HepG2 (cell line): ENCODE measurements around the gene EXOC5. TPM values are rescaled to one million over a fixed set of nuclear protein-coding genes. Genes with fewer than 3 reads are reported as not detected.

Source experiments
- ATAC-seq: fragments of 200-7000 bp; cut with Tn5 transposase; 3 replicates; pipeline ENCODE4 v1.9.1; 2020; ENCODE audit warnings: mild to moderate bottlenecking, moderate library complexity
- BruUV-seq: library from RNA; stranded (reverse); fragments of 400-500 nt; replicated peaks from 2 replicates; lab custom pipeline; 2021; lab: Mats Ljungman, UMichigan
- CTCF ChIA-PET: fragments of 300-600 bp; formaldehyde crosslinking; extraction: SDS; loops from one replicate; lab custom pipeline; 2021; ENCODE audit warnings: low total read pairs, inconsistent platforms, low intra/inter-chr PET ratio; lab: Yijun Ruan, JAX
- POLR2A ChIA-PET: fragments of 350-600 bp; sonication (Branson Sonifier 250); formaldehyde crosslinking; loops from one replicate; lab custom pipeline; 2020; ENCODE audit warnings: antibody characterized with exemption, inconsistent platforms; lab: Yijun Ruan, JAX
- DNase-seq: peaks from one replicate; pipeline ENCODE4 v3.0.0-alpha.2; 2015; ENCODE audit warnings: low spot score
- FAIRE-seq: peaks from 3 replicates; lab custom pipeline; 2011; peaks lifted over from hg19 to GRCh38; lab: Jason Lieb, UNC
- H2AFZ ChIP-seq: one replicate; pipeline ENCODE4 v1.6.1; 2011; ENCODE audit warnings: low read length, inconsistent platforms
- H3K27ac ChIP-seq: fragments of 300-600 bp; 3 replicates; pipeline ENCODE4 v1.8.0; 2011; ENCODE audit warnings: mixed run types, mild to moderate bottlenecking, mixed read lengths, low read length, inconsistent platforms; ENCODE audit not compliant: insufficient read depth; ENCODE audit errors: extremely low read length
- H3K27me3 ChIP-seq, 2 experiments: fragments of 200-600 bp in 1 of 2; 2 replicates in 1 of 2; 3 replicates in 1 of 2; pipeline versions ENCODE4 v1.6.0 to v1.8.0; 2011; ENCODE audit warnings: low read length in 2 of 2, mild to moderate bottlenecking in 2 of 2, moderate library complexity in 2 of 2, inconsistent platforms in 1 of 2; ENCODE audit not compliant: insufficient read depth in 2 of 2, control insufficient read depth in 1 of 2
- H3K36me3 ChIP-seq, 2 experiments: fragments of 200-600 bp in 1 of 2; replicated peaks in 1 of 2; 2 replicates in 1 of 2; 3 replicates in 1 of 2; pipeline versions ENCODE4 v1.5.1 to v1.8.0; 2011; ENCODE audit warnings: low read length in 2 of 2, inconsistent platforms in 1 of 2; ENCODE audit not compliant: insufficient read depth in 2 of 2, control insufficient read depth in 1 of 2
- H3K4me1 ChIP-seq: 2 replicates; pipeline ENCODE4 v1.5.1; 2012; ENCODE audit warnings: low read length, inconsistent platforms; ENCODE audit not compliant: insufficient read depth
- H3K4me2 ChIP-seq: 2 replicates; pipeline ENCODE4 v1.6.0; 2011; ENCODE audit warnings: low read depth, low read length, inconsistent platforms
- H3K4me3 ChIP-seq, 3 experiments: fragments of 200-600 bp in 1 of 3; sonication (generic), shearing (Covaris generic) in 1 of 3; replicated peaks in 1 of 3; 2 replicates each; pipeline ENCODE4 v1.5.1; 2011 to 2016; ENCODE audit warnings: low read length in 3 of 3, inconsistent platforms in 2 of 3, low read depth in 2 of 3, mild to moderate bottlenecking in 2 of 3, control low read depth in 1 of 3, mixed read lengths in 1 of 3; ENCODE audit not compliant: insufficient read depth in 1 of 3
- H3K79me2 ChIP-seq: one replicate; pipeline ENCODE4 v1.6.1; 2011; ENCODE audit warnings: low read length, inconsistent platforms; ENCODE audit not compliant: insufficient read depth
- H3K9ac ChIP-seq: 2 replicates; pipeline ENCODE4 v1.6.0; 2011; ENCODE audit warnings: mild to moderate bottlenecking, low read depth, low read length, inconsistent platforms; ENCODE audit not compliant: insufficient read depth
- H3K9me3 ChIP-seq: 2 replicates; pipeline ENCODE4 v1.5.1; 2012; ENCODE audit warnings: mild to moderate bottlenecking, low read length
- H4K20me1 ChIP-seq: 2 replicates; pipeline ENCODE4 v1.6.0; 2011; ENCODE audit warnings: inconsistent platforms, mild to moderate bottlenecking, low read length, moderate library complexity; ENCODE audit not compliant: insufficient read depth
- ETV5 ChIP-seq: IDR thresholded peaks from 2 replicates; pipeline ENCODE4 v1.6.1; 2018; ENCODE audit warnings: missing biosample characterization, missing genetic modification reagents, inconsistent platforms, borderline replicate concordance
- KLF15 ChIP-seq: sonication (generic); formaldehyde crosslinking; IDR thresholded peaks from 2 replicates; pipeline ENCODE4 v1.8.1; 2023; ENCODE audit warnings: borderline replicate concordance, mild to moderate bottlenecking, inconsistent platforms, missing genetic modification reagents, mixed read lengths
- RFX1 ChIP-seq: fragments of 450-650 bp; IDR thresholded peaks from 2 replicates; pipeline ENCODE4 v1.6.1; 2017
- RORA ChIP-seq: sonication (generic); formaldehyde crosslinking; IDR thresholded peaks from 2 replicates; pipeline ENCODE4 v1.5.0; 2020; ENCODE audit warnings: mild to moderate bottlenecking, missing genetic modification reagents, moderate library complexity
- ZFP62 ChIP-seq: sonication (generic); formaldehyde crosslinking; IDR thresholded peaks from 2 replicates; pipeline ENCODE4 v1.4.0; 2020; ENCODE audit warnings: missing genetic modification reagents
- ZNF101 ChIP-seq: sonication (generic); formaldehyde crosslinking; IDR thresholded peaks from 2 replicates; pipeline ENCODE4 v1.4.0; 2020; ENCODE audit warnings: mild to moderate bottlenecking, low read depth, missing genetic modification reagents, borderline replicate concordance
- ZNF207 ChIP-seq: fragments of 450-650 bp; IDR thresholded peaks from 2 replicates; pipeline ENCODE4 v1.6.1; 2016; ENCODE audit warnings: antibody characterized with exemption, borderline replicate concordance
- WGBS: methylation state at CpG from one replicate; pipeline ENCODE4 v1.1.6; 2017; ENCODE audit warnings: low lambda C conversion rate; 5-methylcytosine and 5-hydroxymethylcytosine counted together
- in situ Hi-C: cut with HindIII; loops from 2 replicates; pipeline ENCODE4 v1.10.0; 2017; ENCODE audit warnings: low pct_unique_long_range_greater_than_20kb; ENCODE audit not compliant: extremely low pct_ligation_motif_present
- intact Hi-C: fragments of 100-400 bp; cut with micrococcal nuclease; formaldehyde crosslinking; loops from one replicate; pipeline ENCODE4 v1.10.0; 2022; ENCODE audit not compliant: unreplicated experiment
- polyA plus RNA-seq, 8 experiments: library from polyadenylated mRNA; depleted of rRNA in 3 of 8; stranded (reverse) in 7 of 8; unstranded in 1 of 8; fragments of >200 nt; fragmentation: Illumina TruSeq in 4 of 8; extraction: Trizol in 4 of 8; gene quantifications; 2 replicates each; pipeline versions ENCODE4 v1.2.1 to v1.2.3, GENCODE V29; 2011 to 2016; ENCODE audit warnings: low read depth in 4 of 8, missing spikeins in 1 of 8, mixed read lengths in 1 of 8; ENCODE audit not compliant: insufficient read depth in 1 of 8
- total RNA-seq, 5 experiments: library from RNA; depleted of rRNA; stranded (reverse); fragments of >200 nt; fragmentation: Illumina TruSeq; extraction: Trizol; gene quantifications; 2 replicates each; pipeline ENCODE4 v1.2.3, GENCODE V29; 2016; ENCODE audit warnings: low read depth in 1 of 5
- TF ChIP-seq, protein P1 (sequence below): sonication (generic); formaldehyde crosslinking; conservative IDR thresholded peaks from 2 replicates; pipeline ENCODE4 v1.4.0; 2020; ENCODE audit warnings: mild to moderate bottlenecking, missing genetic modification reagents, moderate library complexity
- TF ChIP-seq, protein P2 (sequence below): sonication (generic); formaldehyde crosslinking; IDR thresholded peaks from 2 replicates; pipeline ENCODE4 v1.9.0; 2022; ENCODE audit warnings: missing genetic modification reagents, mild to moderate bottlenecking, borderline replicate concordance
- TF ChIP-seq, protein P3 (sequence below): sonication (generic); formaldehyde crosslinking; IDR thresholded peaks from 2 replicates; pipeline ENCODE4 v1.4.0; 2020; ENCODE audit warnings: missing genetic modification reagents, borderline replicate concordance
- TF ChIP-seq, protein P4 (sequence below): sonication (generic); formaldehyde crosslinking; IDR thresholded peaks from 2 replicates; pipeline ENCODE4 v1.4.0; 2020; ENCODE audit warnings: low read depth, mild to moderate bottlenecking, missing genetic modification reagents

EXOC5 gene
- total and polyA plus RNA-seq, 2 of the 13 experiments (the other 11 are each of a cell fraction or from before 2014, with no cell fraction given), result 15.1 to 43.8 TPM

DNA sequence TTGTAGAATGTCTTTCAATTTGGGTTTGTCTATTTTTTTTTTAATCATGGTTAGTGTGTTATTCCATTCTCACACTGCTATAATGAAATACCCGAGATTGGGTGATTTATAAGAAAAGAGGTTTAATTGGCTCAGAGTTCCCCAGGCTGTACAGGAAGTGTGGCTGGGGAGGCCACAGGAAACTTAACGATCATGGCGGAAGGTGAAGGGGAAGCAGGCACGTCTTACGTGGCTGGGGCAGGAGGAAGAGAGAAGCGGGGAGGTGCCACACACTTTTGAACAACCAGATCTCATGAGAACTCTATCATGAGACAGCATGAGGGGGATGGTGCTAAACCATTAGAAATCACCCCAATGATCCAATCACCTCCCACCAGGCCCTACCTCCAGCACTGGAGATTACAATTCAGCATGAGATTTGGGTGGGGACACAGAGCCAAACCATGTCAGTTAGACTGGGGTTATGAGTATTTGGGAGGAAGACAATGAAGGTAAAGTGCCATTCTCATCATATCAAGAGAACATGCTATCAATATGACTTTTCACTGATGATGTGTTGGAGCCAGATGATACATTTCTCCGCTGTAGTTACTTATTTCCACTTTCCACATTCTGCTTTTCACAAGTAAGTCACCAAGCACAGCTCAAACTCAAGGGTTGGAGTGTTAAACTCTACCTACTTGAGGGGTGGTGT lies 45.8 kb upstream of the EXOC5 start:
- H3K27me3 ChIP-seq, result 0 out of 5 replicates have a peak, but pooled peaks cover 0 to under 1% of the 10 kb centered on the region in 2 experiments
- ChIA-PET CTCF (no interaction called here), POLR2A (no interaction called here)
- H4K20me1 ChIP-seq, result no peaks in the 10 kb centered on the region
- intact Hi-C loops (loop anchor here (5.0 kb wide), 1 partner anchor 247 kb away; no protein-coding TSS in a partner anchor), in situ Hi-C loops (loop anchor here (5.0 kb wide), 1 partner anchor 822 kb away; no protein-coding TSS in a partner anchor)
- H3K4me1 ChIP-seq, result no peaks in the 10 kb centered on the region
- no peak for DNase-seq
- no peak overlapping the region for H2AFZ ChIP-seq
- no peak overlapping the region for H3K4me3 ChIP-seq
- FAIRE-seq, result no peak
- no peak for ATAC-seq
- H3K4me2 ChIP-seq, result no peak overlapping the region
- H3K9ac ChIP-seq, result no peak overlapping the region
- H3K27ac ChIP-seq, result no peak overlapping the region
- no TSS peak for BruUV-seq
- H3K9me3 ChIP-seq, result no peaks in the 10 kb centered on the region
- WGBS, result 54% methylated on average over 7 of the region's 7 CpGs
- no peaks in the 10 kb centered on the region for H3K79me2 ChIP-seq
- H3K36me3 ChIP-seq, result no peaks in the 10 kb centered on the region
- TF ChIP-seq, protein P1, sequence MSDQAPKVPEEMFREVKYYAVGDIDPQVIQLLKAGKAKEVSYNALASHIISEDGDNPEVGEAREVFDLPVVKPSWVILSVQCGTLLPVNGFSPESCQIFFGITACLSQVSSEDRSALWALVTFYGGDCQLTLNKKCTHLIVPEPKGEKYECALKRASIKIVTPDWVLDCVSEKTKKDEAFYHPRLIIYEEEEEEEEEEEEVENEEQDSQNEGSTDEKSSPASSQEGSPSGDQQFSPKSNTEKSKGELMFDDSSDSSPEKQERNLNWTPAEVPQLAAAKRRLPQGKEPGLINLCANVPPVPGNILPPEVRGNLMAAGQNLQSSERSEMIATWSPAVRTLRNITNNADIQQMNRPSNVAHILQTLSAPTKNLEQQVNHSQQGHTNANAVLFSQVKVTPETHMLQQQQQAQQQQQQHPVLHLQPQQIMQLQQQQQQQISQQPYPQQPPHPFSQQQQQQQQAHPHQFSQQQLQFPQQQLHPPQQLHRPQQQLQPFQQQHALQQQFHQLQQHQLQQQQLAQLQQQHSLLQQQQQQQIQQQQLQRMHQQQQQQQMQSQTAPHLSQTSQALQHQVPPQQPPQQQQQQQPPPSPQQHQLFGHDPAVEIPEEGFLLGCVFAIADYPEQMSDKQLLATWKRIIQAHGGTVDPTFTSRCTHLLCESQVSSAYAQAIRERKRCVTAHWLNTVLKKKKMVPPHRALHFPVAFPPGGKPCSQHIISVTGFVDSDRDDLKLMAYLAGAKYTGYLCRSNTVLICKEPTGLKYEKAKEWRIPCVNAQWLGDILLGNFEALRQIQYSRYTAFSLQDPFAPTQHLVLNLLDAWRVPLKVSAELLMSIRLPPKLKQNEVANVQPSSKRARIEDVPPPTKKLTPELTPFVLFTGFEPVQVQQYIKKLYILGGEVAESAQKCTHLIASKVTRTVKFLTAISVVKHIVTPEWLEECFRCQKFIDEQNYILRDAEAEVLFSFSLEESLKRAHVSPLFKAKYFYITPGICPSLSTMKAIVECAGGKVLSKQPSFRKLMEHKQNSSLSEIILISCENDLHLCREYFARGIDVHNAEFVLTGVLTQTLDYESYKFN, result no peak
- TF ChIP-seq ZNF101 (CRISPR knock-in tag), result no peak
- TF ChIP-seq, protein P2, sequence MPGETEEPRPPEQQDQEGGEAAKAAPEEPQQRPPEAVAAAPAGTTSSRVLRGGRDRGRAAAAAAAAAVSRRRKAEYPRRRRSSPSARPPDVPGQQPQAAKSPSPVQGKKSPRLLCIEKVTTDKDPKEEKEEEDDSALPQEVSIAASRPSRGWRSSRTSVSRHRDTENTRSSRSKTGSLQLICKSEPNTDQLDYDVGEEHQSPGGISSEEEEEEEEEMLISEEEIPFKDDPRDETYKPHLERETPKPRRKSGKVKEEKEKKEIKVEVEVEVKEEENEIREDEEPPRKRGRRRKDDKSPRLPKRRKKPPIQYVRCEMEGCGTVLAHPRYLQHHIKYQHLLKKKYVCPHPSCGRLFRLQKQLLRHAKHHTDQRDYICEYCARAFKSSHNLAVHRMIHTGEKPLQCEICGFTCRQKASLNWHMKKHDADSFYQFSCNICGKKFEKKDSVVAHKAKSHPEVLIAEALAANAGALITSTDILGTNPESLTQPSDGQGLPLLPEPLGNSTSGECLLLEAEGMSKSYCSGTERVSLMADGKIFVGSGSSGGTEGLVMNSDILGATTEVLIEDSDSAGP, result no peak
- no peak for TF ChIP-seq KLF15 (CRISPR knock-in tag)
- no peak for TF ChIP-seq ETV5 (CRISPR knock-in tag)
- TF ChIP-seq ZFP62 (CRISPR knock-in tag), result no peak
- no peak for TF ChIP-seq RORA (CRISPR knock-in tag)
- TF ChIP-seq, protein P3, sequence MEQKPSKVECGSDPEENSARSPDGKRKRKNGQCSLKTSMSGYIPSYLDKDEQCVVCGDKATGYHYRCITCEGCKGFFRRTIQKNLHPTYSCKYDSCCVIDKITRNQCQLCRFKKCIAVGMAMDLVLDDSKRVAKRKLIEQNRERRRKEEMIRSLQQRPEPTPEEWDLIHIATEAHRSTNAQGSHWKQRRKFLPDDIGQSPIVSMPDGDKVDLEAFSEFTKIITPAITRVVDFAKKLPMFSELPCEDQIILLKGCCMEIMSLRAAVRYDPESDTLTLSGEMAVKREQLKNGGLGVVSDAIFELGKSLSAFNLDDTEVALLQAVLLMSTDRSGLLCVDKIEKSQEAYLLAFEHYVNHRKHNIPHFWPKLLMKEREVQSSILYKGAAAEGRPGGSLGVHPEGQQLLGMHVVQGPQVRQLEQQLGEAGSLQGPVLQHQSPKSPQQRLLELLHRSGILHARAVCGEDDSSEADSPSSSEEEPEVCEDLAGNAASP (CRISPR knock-in tag), result no peak
- TF ChIP-seq, protein P4, sequence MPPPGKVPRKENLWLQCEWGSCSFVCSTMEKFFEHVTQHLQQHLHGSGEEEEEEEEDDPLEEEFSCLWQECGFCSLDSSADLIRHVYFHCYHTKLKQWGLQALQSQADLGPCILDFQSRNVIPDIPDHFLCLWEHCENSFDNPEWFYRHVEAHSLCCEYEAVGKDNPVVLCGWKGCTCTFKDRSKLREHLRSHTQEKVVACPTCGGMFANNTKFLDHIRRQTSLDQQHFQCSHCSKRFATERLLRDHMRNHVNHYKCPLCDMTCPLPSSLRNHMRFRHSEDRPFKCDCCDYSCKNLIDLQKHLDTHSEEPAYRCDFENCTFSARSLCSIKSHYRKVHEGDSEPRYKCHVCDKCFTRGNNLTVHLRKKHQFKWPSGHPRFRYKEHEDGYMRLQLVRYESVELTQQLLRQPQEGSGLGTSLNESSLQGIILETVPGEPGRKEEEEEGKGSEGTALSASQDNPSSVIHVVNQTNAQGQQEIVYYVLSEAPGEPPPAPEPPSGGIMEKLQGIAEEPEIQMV (CRISPR knock-in tag), result no peak
- no peak for TF ChIP-seq RFX1
- TF ChIP-seq ZNF207, result no peak
